Transverse colon (tissue), 4 donors: Measurements from ENCODE around the gene SLC38A1. TPM values are rescaled to one million over a fixed set of nuclear protein-coding genes. Genes with fewer than 3 reads are reported as not detected.

ENCODE experiments used
- DNase-seq: peaks from one replicate; pipeline ENCODE4 v3.0.0-alpha.2; 2019
- H3K27ac ChIP-seq, 4 donors: fragments of 200-600 bp; sonication (generic); 2 replicates each; pipeline ENCODE4 v1.5.1; 2016 to 2018; ENCODE audit warnings: inconsistent platforms in 4 of 4
- H3K27me3 ChIP-seq: fragments of 200-600 bp; sonication (generic); 2 replicates; pipeline ENCODE4 v1.5.1; 2017; ENCODE audit warnings: inconsistent platforms
- H3K36me3 ChIP-seq, 4 donors: fragments of 200-600 bp; sonication (generic); 2 replicates each; pipeline ENCODE4 v1.5.1; 2017 to 2019; ENCODE audit warnings: inconsistent platforms in 4 of 4
- H3K4me1 ChIP-seq, 4 donors: fragments of 200-600 bp; sonication (generic); 2 replicates each; pipeline ENCODE4 v1.5.1; 2017 to 2020; ENCODE audit warnings: inconsistent platforms in 4 of 4
- H3K4me3 ChIP-seq, 4 donors: fragments of 200-600 bp; sonication (generic); 1 replicate in 1 of 4; 2 replicates in 3 of 4; pipeline versions ENCODE4 v1.5.1 to v1.6.1; 2017 to 2019; ENCODE audit warnings: inconsistent platforms in 4 of 4
- H3K9me3 ChIP-seq, 2 donors: fragments of 200-600 bp; sonication (generic); 2 replicates each; pipeline ENCODE4 v1.5.1; 2017 to 2019; ENCODE audit warnings: inconsistent platforms in 2 of 2
- EP300 ChIP-seq: sonication (generic); formaldehyde crosslinking; IDR thresholded peaks from one replicate; pipeline ENCODE4 v1.6.1; 2017; ENCODE audit warnings: antibody characterized with exemption, low read depth
- POLR2A ChIP-seq: fragments of 450-650 bp; IDR thresholded peaks from one replicate; pipeline ENCODE4 v1.6.1; 2016; ENCODE audit warnings: antibody characterized with exemption, mild to moderate bottlenecking, moderate library complexity
- POLR2AphosphoS5 ChIP-seq, 3 donors: sonication (generic); formaldehyde crosslinking; IDR thresholded peaks; one replicate each; pipeline ENCODE4 v1.6.1; 2016; ENCODE audit warnings: antibody characterized with exemption in 3 of 3
- WGBS, 2 donors: methylation state at CpG; one replicate each; pipeline ENCODE4 v1.1.5; 2018; ENCODE audit warnings: low coverage in 1 of 2; 5-methylcytosine and 5-hydroxymethylcytosine counted together
- in situ Hi-C, 4 donors: fragments of 200-750 bp; cut with MboI; loops; one replicate each; pipeline versions ENCODE4 v1.15.0 to v1.15.1; 2017; ENCODE audit warnings: low sequenced_read_pairs in 3 of 4, low pct_ligation_motif_present in 1 of 4, low pct_unique_long_range_greater_than_20kb in 1 of 4
- intact Hi-C: fragments of 100-400 bp; cut with DNase I; formaldehyde crosslinking; loops from one replicate; pipeline ENCODE4 v1.15.1; 2023; ENCODE audit warnings: low total_unique reads
- total RNA-seq, 4 donors: library from RNA; depleted of rRNA; stranded (reverse); fragments of >200 nt; gene quantifications; one replicate each; pipeline ENCODE4 v1.1.0, GENCODE V29; 2016
- TF ChIP-seq, protein P1 (sequence below), 5 experiments: fragments of 200-600 bp in 3 of 5; fragments of 450-650 bp in 2 of 5; sonication (generic) in 3 of 5; IDR thresholded peaks; 1 replicate in 2 of 5; 2 replicates in 3 of 5; pipeline ENCODE4 v1.5.1; 2016 to 2017; ENCODE audit warnings: antibody characterized with exemption in 5 of 5, inconsistent platforms in 3 of 5, mild to moderate bottlenecking in 2 of 5, moderate library complexity in 1 of 5

SLC38A1 gene
- total RNA-seq, 4 donors from 2014 or later: 36.8 to 139 (median 117) TPM

DNA sequence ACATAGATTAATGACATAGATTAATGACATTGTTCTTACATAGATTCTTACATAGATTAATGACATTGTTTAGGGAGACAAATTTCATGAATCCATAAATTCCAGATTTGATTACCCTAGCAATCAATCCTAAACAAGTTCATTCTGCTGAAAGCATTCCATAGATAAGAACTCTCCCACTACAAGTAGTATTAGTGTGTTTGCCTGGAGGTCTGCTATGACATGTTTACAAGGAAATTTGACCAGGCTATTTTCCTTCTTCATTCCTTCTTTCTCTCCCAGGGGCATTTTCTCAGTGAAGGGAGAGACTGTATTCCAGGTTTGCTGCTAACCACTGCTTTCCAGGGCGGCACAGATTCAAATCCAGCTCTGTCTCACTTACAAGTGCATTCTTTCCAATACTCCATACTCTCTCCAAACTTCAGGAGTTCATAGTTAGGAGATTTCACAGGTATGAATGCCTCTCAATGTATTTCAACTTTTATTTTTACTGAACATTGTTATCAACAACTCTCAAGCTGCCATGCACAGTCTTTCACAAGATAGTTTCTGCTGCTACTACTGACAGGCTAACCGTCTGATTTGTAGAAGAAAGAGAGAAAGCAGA is 134.5 kb downstream of the SLC38A1 start:
- DNase-seq: no peak
- 79 to 92% methylated on average over 2 of the region's 2 CpGs for WGBS, 2 donors
- in situ Hi-C loops (loop anchor here in 3 of 4 donors (25.0 kb wide), 3 partner anchors 178 to 553 kb away; no protein-coding TSS in a partner anchor), intact Hi-C loops (no loop called here)
- TF ChIP-seq EP300 (no peak), POLR2A (no peak), POLR2AphosphoS5 (IDR thresholded peaks at IDR 0.05) (no peak)
- TF ChIP-seq, protein P1, sequence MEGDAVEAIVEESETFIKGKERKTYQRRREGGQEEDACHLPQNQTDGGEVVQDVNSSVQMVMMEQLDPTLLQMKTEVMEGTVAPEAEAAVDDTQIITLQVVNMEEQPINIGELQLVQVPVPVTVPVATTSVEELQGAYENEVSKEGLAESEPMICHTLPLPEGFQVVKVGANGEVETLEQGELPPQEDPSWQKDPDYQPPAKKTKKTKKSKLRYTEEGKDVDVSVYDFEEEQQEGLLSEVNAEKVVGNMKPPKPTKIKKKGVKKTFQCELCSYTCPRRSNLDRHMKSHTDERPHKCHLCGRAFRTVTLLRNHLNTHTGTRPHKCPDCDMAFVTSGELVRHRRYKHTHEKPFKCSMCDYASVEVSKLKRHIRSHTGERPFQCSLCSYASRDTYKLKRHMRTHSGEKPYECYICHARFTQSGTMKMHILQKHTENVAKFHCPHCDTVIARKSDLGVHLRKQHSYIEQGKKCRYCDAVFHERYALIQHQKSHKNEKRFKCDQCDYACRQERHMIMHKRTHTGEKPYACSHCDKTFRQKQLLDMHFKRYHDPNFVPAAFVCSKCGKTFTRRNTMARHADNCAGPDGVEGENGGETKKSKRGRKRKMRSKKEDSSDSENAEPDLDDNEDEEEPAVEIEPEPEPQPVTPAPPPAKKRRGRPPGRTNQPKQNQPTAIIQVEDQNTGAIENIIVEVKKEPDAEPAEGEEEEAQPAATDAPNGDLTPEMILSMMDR (IDR thresholded peaks at IDR 0.05): no peak
- Histone ChIP-seq H3K4me3 (no peak overlapping the region), H3K9me3 (no peaks in the 10 kb centered on the region), H3K36me3 (no peaks in the 10 kb centered on the region), H3K27ac (no peak overlapping the region), H3K27me3 (no peaks in the 10 kb centered on the region), H3K4me1 (no peaks in the 10 kb centered on the region)

GRCh38 chr12:46133751-46134150 is 135.1 kb downstream of the SLC38A1 start:
- Histone ChIP-seq H3K9me3 (no peaks in the 10 kb centered on the region), H3K27me3 (no peaks in the 10 kb centered on the region), H3K27ac (no peak overlapping the region), H3K36me3 (no peaks in the 10 kb centered on the region), H3K4me3 (no peak overlapping the region), H3K4me1 (no peaks in the 10 kb centered on the region)
- WGBS, 2 donors: 55 to 60% methylated on average over 2 of the region's 2 CpGs
- intact Hi-C loops: no loop called here
- no peak for DNase-seq
- no peak for TF ChIP-seq EP300
- TF ChIP-seq POLR2AphosphoS5 (IDR thresholded peaks at IDR 0.05): no peak
- TF ChIP-seq, protein P1 (IDR thresholded peaks at IDR 0.05): no peak
- no peak for TF ChIP-seq POLR2A
- in situ Hi-C loops: loop anchor here in 3 of 4 donors (25.0 kb wide), 3 partner anchors 179 to 554 kb away; no protein-coding TSS in a partner anchor

Other genes with a start within 250 kb of the SLC38A1 start
- 100 to 1,000 TPM; 104 to 300 (median 229) TPM for gene SLC38A2, start 103.7 kb upstream of the SLC38A1 start, total RNA-seq